Transverse colon (tissue), 4 donors: ENCODE data around the gene IL19. TPM values are rescaled to one million over a fixed set of nuclear protein-coding genes. Genes with fewer than 3 reads are reported as not detected.

ENCODE experiments used
- DNase-seq: peaks from one replicate; pipeline ENCODE4 v3.0.0-alpha.2; 2019
- H3K27ac ChIP-seq, 4 donors: fragments of 200-600 bp; sonication (generic); 2 replicates each; pipeline ENCODE4 v1.5.1; 2016 to 2018; ENCODE audit warnings: inconsistent platforms in 4 of 4
- H3K27me3 ChIP-seq: fragments of 200-600 bp; sonication (generic); 2 replicates; pipeline ENCODE4 v1.5.1; 2017; ENCODE audit warnings: inconsistent platforms
- H3K36me3 ChIP-seq, 4 donors: fragments of 200-600 bp; sonication (generic); 2 replicates each; pipeline ENCODE4 v1.5.1; 2017 to 2019; ENCODE audit warnings: inconsistent platforms in 4 of 4
- H3K4me1 ChIP-seq, 4 donors: fragments of 200-600 bp; sonication (generic); 2 replicates each; pipeline ENCODE4 v1.5.1; 2017 to 2020; ENCODE audit warnings: inconsistent platforms in 4 of 4
- H3K4me3 ChIP-seq, 4 donors: fragments of 200-600 bp; sonication (generic); 1 replicate in 1 of 4; 2 replicates in 3 of 4; pipeline versions ENCODE4 v1.5.1 to v1.6.1; 2017 to 2019; ENCODE audit warnings: inconsistent platforms in 4 of 4
- H3K9me3 ChIP-seq, 2 donors: fragments of 200-600 bp; sonication (generic); 2 replicates each; pipeline ENCODE4 v1.5.1; 2017 to 2019; ENCODE audit warnings: inconsistent platforms in 2 of 2
- CTCF ChIP-seq, 5 experiments: fragments of 200-600 bp in 3 of 5; fragments of 450-650 bp in 2 of 5; sonication (generic) in 3 of 5; IDR thresholded peaks; 1 replicate in 2 of 5; 2 replicates in 3 of 5; pipeline ENCODE4 v1.5.1; 2016 to 2017; ENCODE audit warnings: antibody characterized with exemption in 5 of 5, inconsistent platforms in 3 of 5, mild to moderate bottlenecking in 2 of 5, moderate library complexity in 1 of 5
- EP300 ChIP-seq: sonication (generic); formaldehyde crosslinking; IDR thresholded peaks from one replicate; pipeline ENCODE4 v1.6.1; 2017; ENCODE audit warnings: antibody characterized with exemption, low read depth
- POLR2A ChIP-seq: fragments of 450-650 bp; IDR thresholded peaks from one replicate; pipeline ENCODE4 v1.6.1; 2016; ENCODE audit warnings: antibody characterized with exemption, mild to moderate bottlenecking, moderate library complexity
- POLR2AphosphoS5 ChIP-seq, 3 donors: sonication (generic); formaldehyde crosslinking; IDR thresholded peaks; one replicate each; pipeline ENCODE4 v1.6.1; 2016; ENCODE audit warnings: antibody characterized with exemption in 3 of 3
- WGBS, 2 donors: methylation state at CpG; one replicate each; pipeline ENCODE4 v1.1.5; 2018; ENCODE audit warnings: low coverage in 1 of 2; 5-methylcytosine and 5-hydroxymethylcytosine counted together
- in situ Hi-C, 4 donors: fragments of 200-750 bp; cut with MboI; loops; one replicate each; pipeline versions ENCODE4 v1.15.0 to v1.15.1; 2017; ENCODE audit warnings: low sequenced_read_pairs in 3 of 4, low pct_ligation_motif_present in 1 of 4, low pct_unique_long_range_greater_than_20kb in 1 of 4
- intact Hi-C: fragments of 100-400 bp; cut with DNase I; formaldehyde crosslinking; loops from one replicate; pipeline ENCODE4 v1.15.1; 2023; ENCODE audit warnings: low total_unique reads
- total RNA-seq, 4 donors: library from RNA; depleted of rRNA; stranded (reverse); fragments of >200 nt; gene quantifications; one replicate each; pipeline ENCODE4 v1.1.0, GENCODE V29; 2016

Gene IL19
- total RNA-seq, 4 donors from 2014 or later, result not detected

GRCh38 chr1:206885341-206886060 lies 114.9 kb downstream of the IL19 start:
- Histone ChIP-seq H3K9me3 (no peaks in the 10 kb centered on the region), H3K4me1 (no peaks in the 10 kb centered on the region), H3K4me3 (no peak overlapping the region), H3K27me3 (no peaks in the 10 kb centered on the region), H3K27ac (no peak overlapping the region), H3K36me3 (no peaks in the 10 kb centered on the region)
- 82% methylated on average over 3 of the region's 3 CpGs for WGBS, 2 donors
- no peak for DNase-seq
- in situ Hi-C loops, result no loop called here
- intact Hi-C loops, result no loop called here
- TF ChIP-seq EP300, result no peak

- Histone ChIP-seq H3K4me1 (no peaks in the 10 kb centered on the region), H3K36me3 (no peaks in the 10 kb centered on the region), H3K27ac (no peak overlapping the region), H3K4me3 (no peak overlapping the region), H3K27me3 (no peaks in the 10 kb centered on the region), H3K9me3 (no peaks in the 10 kb centered on the region)
- intact Hi-C loops (no loop called here), in situ Hi-C loops (no loop called here)
- TF ChIP-seq CTCF (IDR thresholded peaks at IDR 0.05) (no peak), POLR2AphosphoS5 (IDR thresholded peaks at IDR 0.05) (no peak), POLR2A (no peak), EP300 (no peak)
- 80 to 95% methylated on average over 1 of the region's 1 CpG for WGBS, 2 donors
- DNase-seq, result no peak
These were observed 116.3 kb downstream of the IL19 start for GRCh38 chr1:206886831-206887230.

- Histone ChIP-seq H3K27ac (no peak overlapping the region), H3K4me3 (no peak overlapping the region), H3K27me3 (peaks cover 3% of the 10 kb centered on the region), H3K36me3 (no peaks in the 10 kb centered on the region), H3K9me3 (no peaks in the 10 kb centered on the region), H3K4me1 (no peaks in the 10 kb centered on the region)
- intact Hi-C loops, result no loop called here
- whole genome bisulfite sequencing, 2 donors, result 59 to 69% methylated on average over 4 of the region's 4 CpGs
- TF ChIP-seq POLR2AphosphoS5 (IDR thresholded peaks at IDR 0.05), result no peak
- TF ChIP-seq POLR2A, result no peak
- TF ChIP-seq CTCF (IDR thresholded peaks at IDR 0.05), result no peak
- no peak for TF ChIP-seq EP300
- DNase-seq, result no peak
- in situ Hi-C loops, result no loop called here
These were observed 117.1 kb downstream of the IL19 start for GRCh38 chr1:206887701-206888100.

- intact Hi-C loops (no loop called here), in situ Hi-C loops (no loop called here)
- H3K4me3 ChIP-seq, result no peak overlapping the region
- no peaks in the 10 kb centered on the region for H3K4me1 ChIP-seq
- 38 to 45% methylated on average over 11 to 15 of the region's 15 CpGs for WGBS, 2 donors
- DNase-seq, result peak; percentile 33
- no peak overlapping the region for H3K27ac ChIP-seq
- no peaks in the 10 kb centered on the region for H3K36me3 ChIP-seq
- TF ChIP-seq EP300, result no peak
- TF ChIP-seq CTCF (IDR thresholded peaks at IDR 0.05), result no peak
- no peak for TF ChIP-seq POLR2AphosphoS5 (IDR thresholded peaks at IDR 0.05)
- TF ChIP-seq POLR2A, result no peak
- H3K27me3 ChIP-seq, result peaks cover 3% of the 10 kb centered on the region
- H3K9me3 ChIP-seq, result no peaks in the 10 kb centered on the region
These were observed 119.8 kb downstream of the IL19 start for GRCh38 chr1:206890125-206891060.
